Thyroid gland (tissue), 4 donors: Measurements from ENCODE around the gene FHOD3. TPM values are rescaled to one million over a fixed set of nuclear protein-coding genes. Genes with fewer than 3 reads are reported as not detected.

ENCODE experiments used
- DNase-seq, 2 donors: peaks; one replicate each; pipeline ENCODE4 v3.0.0-alpha.2; 2019
- H3K27ac ChIP-seq, 3 donors: fragments of 200-600 bp; sonication (generic); 1 replicate in 2 of 3; 2 replicates in 1 of 3; pipeline ENCODE4 v1.5.1; 2016 to 2019; ENCODE audit warnings: mild to moderate bottlenecking in 1 of 3, moderate library complexity in 1 of 3
- H3K27me3 ChIP-seq: fragments of 200-600 bp; sonication (generic); one replicate; pipeline ENCODE4 v1.5.1; 2019
- H3K36me3 ChIP-seq, 2 donors: fragments of 200-600 bp; sonication (generic); one replicate each; pipeline ENCODE4 v1.5.1; 2016 to 2019
- H3K4me1 ChIP-seq, 2 donors: fragments of 200-600 bp; sonication (generic); one replicate each; pipeline ENCODE4 v1.5.1; 2017 to 2019
- H3K4me3 ChIP-seq, 3 donors: fragments of 200-600 bp; sonication (generic); replicated peaks in 1 of 3; 1 replicate in 2 of 3; 2 replicates in 1 of 3; pipeline ENCODE4 v1.5.1; 2016; ENCODE audit warnings: mild to moderate bottlenecking in 1 of 3
- H3K9me3 ChIP-seq: fragments of 200-600 bp; sonication (generic); one replicate; pipeline ENCODE4 v1.5.1; 2017
- POLR2A ChIP-seq, 2 donors: fragments of 450-650 bp; IDR thresholded peaks; one replicate each; pipeline ENCODE4 v1.6.1; 2017; ENCODE audit warnings: antibody characterized with exemption in 2 of 2, mild to moderate bottlenecking in 2 of 2, moderate library complexity in 1 of 2
- WGBS, 2 donors: methylation state at CpG; one replicate each; pipeline ENCODE4 v1.1.5; 2017; 5-methylcytosine and 5-hydroxymethylcytosine counted together
- intact Hi-C: fragments of 100-400 bp; cut with DNase I; formaldehyde crosslinking; loops from one replicate; pipeline ENCODE4 v1.15.1; 2023
- total RNA-seq, 4 donors: library from RNA; depleted of rRNA; stranded (reverse); fragments of >200 nt; gene quantifications; one replicate each; pipeline ENCODE4 v1.2.3, GENCODE V29; 2016
- TF ChIP-seq, protein P1 (sequence below), 6 experiments: fragments of 200-600 bp in 3 of 6; fragments of 450-650 bp in 3 of 6; sonication (generic) in 3 of 6; IDR thresholded peaks; one replicate each; pipeline ENCODE4 v1.5.1; 2016 to 2019; ENCODE audit warnings: antibody characterized with exemption in 6 of 6, mild to moderate bottlenecking in 2 of 6, inconsistent platforms in 1 of 6, moderate library complexity in 1 of 6

The FHOD3 gene
- total RNA-seq, 4 donors from 2014 or later, result 1.6 to 6.9 (median 4.8) TPM

DNA sequence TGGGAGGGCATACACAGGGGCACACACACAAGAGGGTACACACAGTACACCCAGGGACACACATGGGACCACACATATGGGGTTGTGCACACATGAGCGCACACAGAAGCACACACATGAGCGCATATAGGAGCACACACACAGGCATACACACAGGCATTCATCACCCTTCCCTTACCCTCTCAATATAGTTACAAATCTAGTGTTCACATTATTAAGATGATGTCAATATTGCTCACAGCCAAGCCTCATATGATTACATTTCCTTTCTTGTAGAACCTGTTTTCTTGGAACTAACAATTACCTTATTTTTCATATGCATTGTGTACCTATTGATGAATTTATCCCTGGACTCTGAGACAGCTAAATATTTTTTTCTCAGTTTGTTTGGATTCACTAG lies 156.7 kb downstream of the FHOD3 start:
- WGBS, 2 donors, result 97 to 98% methylated on average over 2 of the region's 2 CpGs
- no peak for DNase-seq
- no peaks in the 10 kb centered on the region for H3K36me3 ChIP-seq
- H3K4me1 ChIP-seq, result peaks cover 24 to 32% of the 10 kb centered on the region in 2 donors
- no peak overlapping the region for H3K27ac ChIP-seq
- intact Hi-C loops, result no loop called here
- H3K9me3 ChIP-seq, result no peaks in the 10 kb centered on the region
- no peaks in the 10 kb centered on the region for H3K27me3 ChIP-seq
- TF ChIP-seq, protein P1, sequence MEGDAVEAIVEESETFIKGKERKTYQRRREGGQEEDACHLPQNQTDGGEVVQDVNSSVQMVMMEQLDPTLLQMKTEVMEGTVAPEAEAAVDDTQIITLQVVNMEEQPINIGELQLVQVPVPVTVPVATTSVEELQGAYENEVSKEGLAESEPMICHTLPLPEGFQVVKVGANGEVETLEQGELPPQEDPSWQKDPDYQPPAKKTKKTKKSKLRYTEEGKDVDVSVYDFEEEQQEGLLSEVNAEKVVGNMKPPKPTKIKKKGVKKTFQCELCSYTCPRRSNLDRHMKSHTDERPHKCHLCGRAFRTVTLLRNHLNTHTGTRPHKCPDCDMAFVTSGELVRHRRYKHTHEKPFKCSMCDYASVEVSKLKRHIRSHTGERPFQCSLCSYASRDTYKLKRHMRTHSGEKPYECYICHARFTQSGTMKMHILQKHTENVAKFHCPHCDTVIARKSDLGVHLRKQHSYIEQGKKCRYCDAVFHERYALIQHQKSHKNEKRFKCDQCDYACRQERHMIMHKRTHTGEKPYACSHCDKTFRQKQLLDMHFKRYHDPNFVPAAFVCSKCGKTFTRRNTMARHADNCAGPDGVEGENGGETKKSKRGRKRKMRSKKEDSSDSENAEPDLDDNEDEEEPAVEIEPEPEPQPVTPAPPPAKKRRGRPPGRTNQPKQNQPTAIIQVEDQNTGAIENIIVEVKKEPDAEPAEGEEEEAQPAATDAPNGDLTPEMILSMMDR (IDR thresholded peaks at IDR 0.05), result no peak
- no peak for TF ChIP-seq POLR2A (IDR thresholded peaks at IDR 0.05)
- H3K4me3 ChIP-seq, result no peak overlapping the region

DNA sequence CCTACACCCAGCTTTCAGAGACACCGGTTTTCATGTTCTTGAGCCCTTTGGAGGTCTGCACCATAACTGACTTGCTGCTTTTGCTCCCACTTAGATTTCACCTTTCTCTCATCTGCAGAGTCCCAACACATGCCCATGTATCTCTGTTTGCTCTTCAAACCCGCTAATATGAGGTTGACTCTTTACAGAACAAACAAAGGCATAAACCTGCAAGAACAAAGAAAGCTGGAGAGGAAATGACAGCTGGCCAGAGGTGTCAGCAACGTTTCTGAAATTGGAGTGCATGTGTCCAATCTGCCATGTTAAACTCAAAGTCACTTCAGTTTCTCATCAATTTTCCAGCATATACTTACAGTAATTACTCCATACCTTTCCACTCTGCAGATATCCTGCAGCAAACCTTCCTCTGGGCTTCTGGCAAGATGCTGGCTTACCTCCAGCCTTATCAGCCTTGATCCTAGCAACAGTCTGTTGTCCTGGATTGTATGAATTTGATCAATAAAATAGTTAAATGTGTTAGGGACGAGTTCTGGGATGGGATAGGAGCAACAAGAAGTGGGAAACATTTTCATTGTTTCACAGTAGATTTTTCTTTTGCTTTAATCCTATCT lies 157.4 kb downstream of the FHOD3 start:
- H3K4me3 ChIP-seq, result no peak overlapping the region
- intact Hi-C loops, result no loop called here
- no peak overlapping the region for H3K27ac ChIP-seq
- H3K27me3 ChIP-seq, result no peaks in the 10 kb centered on the region
- WGBS, 2 donors, result 60 to 69% methylated on average over 4 of the region's 4 CpGs
- no peak for TF ChIP-seq POLR2A (IDR thresholded peaks at IDR 0.05)
- TF ChIP-seq, protein P1 (IDR thresholded peaks at IDR 0.05), result no peak
- no peak for DNase-seq
- no peaks in the 10 kb centered on the region for H3K36me3 ChIP-seq
- H3K9me3 ChIP-seq, result no peaks in the 10 kb centered on the region
- peaks cover 26% of the 10 kb centered on the region in 2 donors for H3K4me1 ChIP-seq

GRCh38 chr18:36455931-36456330 lies 158.4 kb downstream of the FHOD3 start:
- no peak overlapping the region for H3K4me3 ChIP-seq
- TF ChIP-seq POLR2A (IDR thresholded peaks at IDR 0.05), result no peak
- TF ChIP-seq, protein P1 (IDR thresholded peaks at IDR 0.05), result no peak
- H3K36me3 ChIP-seq, result no peaks in the 10 kb centered on the region
- WGBS, 2 donors, result 90 to 94% methylated on average over 4 of the region's 4 CpGs
- intact Hi-C loops, result no loop called here
- no peaks in the 10 kb centered on the region for H3K9me3 ChIP-seq
- H3K27ac ChIP-seq, result no peak overlapping the region
- no peaks in the 10 kb centered on the region for H3K27me3 ChIP-seq
- no peak for DNase-seq
- peaks cover 24 to 26% of the 10 kb centered on the region in 2 donors for H3K4me1 ChIP-seq

GRCh38 chr18:36456622-36457021 lies 159.1 kb downstream of the FHOD3 start:
- TF ChIP-seq POLR2A (IDR thresholded peaks at IDR 0.05), result no peak
- TF ChIP-seq, protein P1 (IDR thresholded peaks at IDR 0.05), result no peak
- 75% methylated on average over 1 of the region's 1 CpG for WGBS, 2 donors
- H3K27me3 ChIP-seq, result no peaks in the 10 kb centered on the region
- intact Hi-C loops, result no loop called here
- H3K9me3 ChIP-seq, result no peaks in the 10 kb centered on the region
- no peak for DNase-seq
- H3K4me1 ChIP-seq, result peaks cover 19 to 28% of the 10 kb centered on the region in 2 donors
- H3K4me3 ChIP-seq, result no peak overlapping the region
- no peaks in the 10 kb centered on the region for H3K36me3 ChIP-seq
- H3K27ac ChIP-seq, result no peak overlapping the region

GRCh38 chr18:36457683-36458082 lies 160.2 kb downstream of the FHOD3 start:
- H3K36me3 ChIP-seq, result no peaks in the 10 kb centered on the region
- TF ChIP-seq, protein P1 (IDR thresholded peaks at IDR 0.05), result no peak
- TF ChIP-seq POLR2A (IDR thresholded peaks at IDR 0.05), result no peak
- no peak for DNase-seq
- WGBS, 2 donors, result 86 to 89% methylated on average over 1 of the region's 1 CpG
- intact Hi-C loops, result no loop called here
- H3K27me3 ChIP-seq, result no peaks in the 10 kb centered on the region
- no peak overlapping the region for H3K4me3 ChIP-seq
- H3K4me1 ChIP-seq, result peaks cover 29 to 35% of the 10 kb centered on the region in 2 donors
- peak overlapping the region in 2 of 3 donors; percentile 31 to 45 for H3K27ac ChIP-seq
- H3K9me3 ChIP-seq, result no peaks in the 10 kb centered on the region
